Endometrial microvascular endothelial cells (primary cell): ENCODE data around the gene IL15RA. TPM values are rescaled to one million over a fixed set of nuclear protein-coding genes. Genes with fewer than 3 reads are reported as not detected.

Source experiments
- in situ Hi-C: cut with HindIII; loops from 2 replicates; pipeline ENCODE4 v1.10.0; 2017; ENCODE audit warnings: low sequenced_read_pairs, low pct_unique_long_range_greater_than_20kb; ENCODE audit errors: inconsistent ontology term
- total RNA-seq: library from RNA; depleted of rRNA; stranded (reverse); fragments of >200 nt; gene quantifications from one replicate; pipeline ENCODE4 v1.2.3, GENCODE V29; 2015; ENCODE audit errors: inconsistent ontology term

The IL15RA gene
- total RNA-seq, 1 donor from 2014 or later: 75.4 TPM

DNA sequence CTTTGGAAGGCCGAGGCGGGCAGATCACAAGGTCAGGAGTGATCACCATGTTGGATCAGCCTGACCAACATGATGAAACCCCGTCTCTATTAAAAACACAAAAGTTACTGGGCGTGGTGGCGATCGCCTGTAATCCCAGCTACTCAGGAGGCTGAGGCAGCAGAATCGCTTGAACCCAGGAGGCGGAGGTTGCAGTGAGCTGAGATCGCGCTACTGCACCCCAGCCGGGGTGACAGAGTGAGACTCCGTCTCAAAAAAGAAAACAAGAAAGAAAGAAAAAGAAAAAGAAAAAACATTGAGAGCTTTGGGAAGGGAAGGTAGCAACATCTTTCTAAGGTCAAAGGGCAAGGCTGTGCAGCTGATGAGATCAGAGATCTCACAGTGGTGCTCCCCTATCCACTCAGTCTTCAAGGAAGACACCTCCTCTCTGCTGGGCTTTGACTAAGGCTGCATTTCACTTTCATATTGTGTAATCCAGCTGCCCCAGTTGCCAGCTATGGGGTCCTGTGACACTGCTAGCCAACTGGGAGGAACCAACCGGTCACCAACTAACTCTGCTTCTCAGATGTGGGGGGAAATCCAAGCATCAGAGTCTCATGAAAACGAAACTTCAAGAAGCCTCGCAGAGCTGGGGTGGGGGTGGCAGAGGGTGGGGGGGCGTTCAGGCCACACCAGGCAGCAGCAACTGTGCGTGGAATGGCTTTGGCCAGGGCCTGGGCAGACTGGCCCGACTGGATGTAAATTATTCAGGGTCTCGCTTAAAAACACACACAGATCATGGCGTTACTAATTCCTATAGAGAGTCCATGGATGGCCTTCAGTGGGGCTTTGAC, 1.5 kb downstream of the IL15RA start:
- in situ Hi-C loops: no loop called here

DNA sequence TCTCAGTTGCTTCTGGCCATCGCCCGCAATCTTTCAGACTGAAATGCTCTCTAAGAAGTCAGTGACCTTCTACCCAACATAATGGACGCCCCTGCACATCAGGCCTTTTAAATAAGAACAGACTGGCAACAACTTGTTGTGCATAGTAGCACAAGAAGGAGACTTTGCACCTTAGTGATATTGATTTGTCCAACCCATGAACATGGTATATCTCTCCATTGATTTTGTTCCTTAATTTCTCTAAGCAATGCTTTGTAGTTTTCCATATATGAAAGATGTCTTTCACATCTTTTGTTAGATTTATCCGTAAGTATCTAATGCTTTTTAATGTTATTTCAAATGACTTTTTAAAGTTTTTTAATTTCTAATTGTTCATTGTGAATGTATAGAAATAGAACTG, 4.3 kb downstream of the IL15RA start:
- in situ Hi-C loops: loop anchor here (25.0 kb wide), 1 partner anchor 114 kb away; the partner anchor contains the start of gene RBM17

GRCh38 chr10:5971886-5972285, 5.5 kb downstream of the IL15RA start:
- in situ Hi-C loops: loop anchor here (25.0 kb wide), 1 partner anchor 115 kb away; the partner anchor contains the start of gene RBM17

DNA sequence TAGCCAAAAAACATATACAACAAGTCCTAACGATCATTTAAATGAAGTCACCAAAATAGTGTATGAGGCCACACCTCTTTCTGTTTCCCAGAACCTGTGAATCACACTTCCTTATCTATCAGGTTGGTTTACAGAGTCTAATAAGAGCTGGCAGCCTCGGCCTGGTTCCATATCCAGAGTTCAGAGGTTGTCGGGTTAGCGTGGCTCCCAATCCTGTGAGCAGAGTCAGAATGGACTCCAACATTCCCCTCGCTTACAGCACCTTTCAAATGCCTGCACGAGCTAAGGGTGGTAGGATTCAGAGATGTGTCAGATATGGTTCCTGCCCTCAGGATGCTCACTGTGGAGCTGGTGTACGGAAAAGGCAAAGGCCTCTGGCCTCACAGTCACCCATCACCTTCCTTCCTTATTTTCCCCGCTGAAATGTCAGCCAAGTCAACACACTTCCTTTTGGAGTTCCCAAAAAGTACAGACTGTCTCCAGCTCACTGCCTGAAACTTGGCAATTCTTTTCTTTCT, 6.0 kb downstream of the IL15RA start:
- in situ Hi-C loops: loop anchor here (25.0 kb wide), 1 partner anchor 116 kb away; the partner anchor contains the start of gene RBM17

- in situ Hi-C loops: loop anchor here (25.0 kb wide), 1 partner anchor 117 kb away; the partner anchor contains the start of gene RBM17
These were observed 6.8 kb downstream of the IL15RA start for GRCh38 chr10:5970527-5970926.

GRCh38 chr10:5970066-5970465, 7.3 kb downstream of the IL15RA start:
- in situ Hi-C loops: loop anchor here (25.0 kb wide), 1 partner anchor 117 kb away; the partner anchor contains the start of gene RBM17

- in situ Hi-C loops: loop anchor here (25.0 kb wide), 1 partner anchor 118 kb away; the partner anchor contains the start of gene RBM17
These were observed 8.5 kb downstream of the IL15RA start for GRCh38 chr10:5968681-5969453.

GRCh38 chr10:5968037-5968680, 9.2 kb downstream of the IL15RA start:
- in situ Hi-C loops: loop anchor here (25.0 kb wide), 1 partner anchor 119 kb away; the partner anchor contains the start of gene RBM17

DNA sequence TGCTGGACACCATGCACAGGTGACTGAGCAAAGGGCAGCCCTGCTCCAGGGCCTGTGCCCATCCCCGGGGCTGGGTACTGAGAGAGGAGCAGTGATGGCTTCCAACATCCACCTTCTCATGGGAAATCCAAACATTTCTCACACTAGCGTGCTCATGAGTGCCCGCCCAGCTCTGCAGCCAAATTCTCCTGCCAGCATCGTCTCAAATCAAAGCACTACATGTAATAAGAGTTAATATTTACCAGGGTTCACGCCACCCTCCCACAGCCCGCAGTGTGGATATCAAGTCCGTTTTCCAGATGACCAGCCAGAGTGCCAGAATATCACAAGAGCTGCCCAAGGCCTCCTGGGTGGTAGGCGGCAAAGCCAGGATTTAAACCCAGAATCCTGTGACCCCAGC, 12.1 kb downstream of the IL15RA start:
- in situ Hi-C loops: loop anchor here (25.0 kb wide), 1 partner anchor 122 kb away; the partner anchor contains the start of gene RBM17

DNA sequence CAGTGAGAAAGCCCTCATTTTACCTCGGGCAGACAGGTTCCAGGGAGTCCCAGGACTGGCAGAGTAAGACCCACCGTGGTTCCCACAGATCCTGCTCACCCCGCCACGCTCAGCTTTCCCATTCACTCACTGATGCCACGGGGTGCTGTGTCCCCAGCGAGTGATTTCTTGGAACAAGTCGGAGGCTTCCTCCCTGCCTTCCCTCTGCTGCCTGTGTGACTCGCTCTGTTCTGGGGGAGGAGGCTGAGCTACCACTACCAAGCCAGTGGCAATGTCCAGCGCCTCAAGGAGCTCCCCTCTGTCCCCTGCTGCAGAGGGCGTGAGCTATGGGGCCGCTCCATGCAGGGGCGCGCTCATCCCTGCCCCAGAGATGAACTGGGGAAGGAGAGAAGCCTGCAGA, 12.6 kb downstream of the IL15RA start:
- in situ Hi-C loops: loop anchor here (25.0 kb wide), 1 partner anchor 123 kb away; the partner anchor contains the start of gene RBM17

- in situ Hi-C loops: loop anchor here (25.0 kb wide), 1 partner anchor 124 kb away; the partner anchor contains the start of gene RBM17
These were observed 13.8 kb downstream of the IL15RA start for GRCh38 chr10:5963591-5963990.

GRCh38 chr10:5963071-5963470, 14.3 kb downstream of the IL15RA start:
- in situ Hi-C loops: loop anchor here (25.0 kb wide), 1 partner anchor 124 kb away; the partner anchor contains the start of gene RBM17

DNA sequence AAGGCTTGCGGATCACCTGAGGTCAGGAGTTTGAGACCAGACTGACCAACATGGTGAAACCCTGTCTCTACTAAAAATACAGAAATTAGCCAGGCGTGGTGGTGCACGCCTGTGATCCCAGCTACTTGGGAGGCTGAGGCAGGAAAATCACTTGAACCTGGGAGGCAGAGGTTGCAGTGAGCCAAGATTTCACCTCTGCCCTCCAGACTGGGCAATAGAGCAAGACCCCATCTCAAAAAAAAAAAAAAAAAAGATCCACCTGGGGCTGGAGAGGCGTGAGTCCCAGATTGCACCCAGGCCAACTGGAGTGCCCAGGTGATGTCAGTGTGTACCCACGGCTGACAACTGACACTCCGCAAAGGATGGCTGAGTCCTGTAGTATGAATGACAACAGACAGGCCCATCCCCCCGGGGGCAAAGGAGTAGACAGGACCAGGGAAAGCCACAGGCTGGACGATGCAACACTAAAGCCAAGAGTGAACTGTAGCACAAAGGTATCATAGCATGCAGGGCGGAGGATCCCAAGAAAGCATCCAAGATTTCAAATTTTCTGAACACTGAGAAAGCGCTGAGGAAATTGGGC, 14.9 kb downstream of the IL15RA start:
- in situ Hi-C loops: loop anchor here (25.0 kb wide), 1 partner anchor 125 kb away; the partner anchor contains the start of gene RBM17

- in situ Hi-C loops: loop anchor here (25.0 kb wide), 1 partner anchor 126 kb away; the partner anchor contains the start of gene RBM17
These were observed 15.8 kb downstream of the IL15RA start for GRCh38 chr10:5961405-5962100.

DNA sequence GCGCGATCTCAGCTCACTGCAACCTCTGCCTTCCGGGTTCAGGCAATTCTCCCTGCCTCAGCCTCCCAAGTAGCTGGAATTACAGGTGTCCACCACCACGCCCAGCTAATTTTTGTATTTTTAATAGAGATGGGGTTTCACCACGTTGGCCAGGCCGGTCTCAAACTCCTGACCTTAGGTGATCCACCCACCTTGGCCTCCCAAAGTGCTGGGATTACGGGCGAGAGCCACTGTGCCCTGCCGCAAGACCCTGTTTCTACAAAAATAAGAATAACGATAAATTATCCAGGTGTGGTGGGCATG, 16.4 kb downstream of the IL15RA start:
- in situ Hi-C loops: loop anchor here (25.0 kb wide), 1 partner anchor 126 kb away; the partner anchor contains the start of gene RBM17

- in situ Hi-C loops: loop anchor here (25.0 kb wide), 1 partner anchor 127 kb away; the partner anchor contains the start of gene RBM17
These were observed 17.0 kb downstream of the IL15RA start for GRCh38 chr10:5960070-5960972.
